OCI-LY3 (cell line): Measurements from ENCODE around the gene FKTN.

Source experiments
- EZH2phosphoT487 ChIP-seq: fragments of 200-600 bp; shearing (Covaris generic); IDR thresholded peaks from 2 replicates; pipeline ENCODE4 v1.6.1; 2018; ENCODE audit warnings: antibody characterized with exemption, mixed run types, low read depth
- TF ChIP-seq, protein P1 (sequence below): fragments of 200-600, 300-600 bp; sonication (generic); IDR thresholded peaks from 2 replicates; pipeline ENCODE4 v1.5.1; 2014; ENCODE audit warnings: antibody characterized with exemption, low read length, low read depth

DNA sequence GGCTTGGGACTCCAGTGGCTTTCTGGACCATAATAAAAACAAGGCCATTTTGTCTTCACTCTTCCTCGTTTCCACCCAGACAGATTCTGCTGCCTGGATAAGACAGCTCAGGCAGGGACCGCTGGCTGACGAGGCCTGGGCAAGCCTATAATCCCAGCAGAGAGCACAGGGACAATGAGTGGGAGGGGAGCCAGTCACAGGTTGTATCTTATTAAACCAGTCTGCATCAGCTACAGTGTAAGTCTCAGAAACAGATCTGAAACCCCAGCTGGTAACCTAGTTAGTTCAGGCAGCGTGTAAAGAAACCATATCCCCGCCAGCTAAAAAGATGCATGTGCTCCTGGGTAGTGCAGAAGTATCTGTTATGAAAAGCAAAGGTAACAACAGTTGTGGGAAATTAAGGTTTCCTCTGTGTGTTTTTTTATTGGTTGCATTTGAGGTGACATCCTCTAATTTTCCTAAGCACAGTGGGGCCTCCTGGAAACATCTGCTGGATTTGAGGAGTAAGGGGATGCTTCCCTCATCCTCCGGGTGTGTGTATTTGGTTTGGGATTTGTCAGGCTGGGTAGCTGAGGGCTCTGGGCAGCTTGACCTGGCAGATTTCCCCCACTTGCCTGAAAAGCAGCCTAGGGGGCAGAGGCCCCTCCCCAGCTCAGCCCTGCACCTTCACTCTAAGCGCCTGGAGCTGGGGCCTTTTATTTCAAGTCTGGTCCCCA lies 89.1 kb downstream of the FKTN start:
- TF ChIP-seq, protein P1, sequence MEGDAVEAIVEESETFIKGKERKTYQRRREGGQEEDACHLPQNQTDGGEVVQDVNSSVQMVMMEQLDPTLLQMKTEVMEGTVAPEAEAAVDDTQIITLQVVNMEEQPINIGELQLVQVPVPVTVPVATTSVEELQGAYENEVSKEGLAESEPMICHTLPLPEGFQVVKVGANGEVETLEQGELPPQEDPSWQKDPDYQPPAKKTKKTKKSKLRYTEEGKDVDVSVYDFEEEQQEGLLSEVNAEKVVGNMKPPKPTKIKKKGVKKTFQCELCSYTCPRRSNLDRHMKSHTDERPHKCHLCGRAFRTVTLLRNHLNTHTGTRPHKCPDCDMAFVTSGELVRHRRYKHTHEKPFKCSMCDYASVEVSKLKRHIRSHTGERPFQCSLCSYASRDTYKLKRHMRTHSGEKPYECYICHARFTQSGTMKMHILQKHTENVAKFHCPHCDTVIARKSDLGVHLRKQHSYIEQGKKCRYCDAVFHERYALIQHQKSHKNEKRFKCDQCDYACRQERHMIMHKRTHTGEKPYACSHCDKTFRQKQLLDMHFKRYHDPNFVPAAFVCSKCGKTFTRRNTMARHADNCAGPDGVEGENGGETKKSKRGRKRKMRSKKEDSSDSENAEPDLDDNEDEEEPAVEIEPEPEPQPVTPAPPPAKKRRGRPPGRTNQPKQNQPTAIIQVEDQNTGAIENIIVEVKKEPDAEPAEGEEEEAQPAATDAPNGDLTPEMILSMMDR: no peak
- no peak for TF ChIP-seq EZH2phosphoT487
